HEK293 (cell line): ENCODE data around the gene INPPL1.

ENCODE experiments used
- CTCF ChIA-PET: fragments of 350-600 bp; formaldehyde crosslinking; extraction: SDS; loops from one replicate; lab custom pipeline; 2021; ENCODE audit warnings: antibody characterized with exemption; lab: Yijun Ruan, JAX
- POLR2A ChIA-PET: fragments of 300-600 bp; formaldehyde crosslinking; extraction: SDS; loops from one replicate; lab custom pipeline; 2020; ENCODE audit warnings: antibody characterized with exemption, inconsistent platforms; lab: Yijun Ruan, JAX
- H3K27ac ChIP-seq: fragments of 200-500 bp; sonication (Bioruptor generic); 2 replicates; pipeline ENCODE4 v1.5.1; 2014; ENCODE audit warnings: low read depth, low read length, control low read depth, inconsistent platforms; ENCODE audit errors: extremely low read depth
- H3K36me3 ChIP-seq, 2 experiments: fragments of 200-500 bp in 1 of 2; sonication (Bioruptor generic) in 1 of 2; 1 replicate in 1 of 2; 2 replicates in 1 of 2; pipeline ENCODE4 v1.5.1; 2014 to 2017; ENCODE audit warnings: inconsistent platforms in 2 of 2, low read length in 2 of 2; ENCODE audit not compliant: control insufficient read depth in 2 of 2, insufficient read depth in 1 of 2
- H3K4me1 ChIP-seq: fragments of 200-500 bp; sonication (Bioruptor generic); 2 replicates; pipeline ENCODE4 v1.5.1; 2014; ENCODE audit warnings: mild to moderate bottlenecking, low read length, inconsistent platforms; ENCODE audit not compliant: control insufficient read depth, insufficient read depth
- H3K4me3 ChIP-seq: 2 replicates; pipeline ENCODE4 v1.5.1; 2011; ENCODE audit warnings: low read depth, mild to moderate bottlenecking, control low read depth, low read length, moderate library complexity
- H3K9me3 ChIP-seq: fragments of 200-500 bp; sonication (Bioruptor generic); 2 replicates; pipeline ENCODE4 v1.5.1; 2014; ENCODE audit warnings: low read depth, low read length, inconsistent platforms; ENCODE audit not compliant: control insufficient read depth, insufficient read depth
- EGR2 ChIP-seq: fragments of 450-650 bp; formaldehyde crosslinking; IDR thresholded peaks from 2 replicates; pipeline ENCODE4 v1.5.1; 2016; ENCODE audit warnings: low read depth, missing biosample characterization, missing genetic modification characterization
- KLF7 ChIP-seq: fragments of 450-650 bp; formaldehyde crosslinking; IDR thresholded peaks from 2 replicates; pipeline ENCODE4 v1.5.1; 2016; ENCODE audit warnings: missing biosample characterization, missing genetic modification characterization, borderline replicate concordance
- SALL2 ChIP-seq: fragments of 450-650 bp; formaldehyde crosslinking; IDR thresholded peaks from 2 replicates; pipeline ENCODE4 v1.5.0; 2017; ENCODE audit warnings: missing biosample characterization, mild to moderate bottlenecking, missing genetic modification characterization, borderline replicate concordance
- SETDB1 ChIP-seq: IDR thresholded peaks from one replicate; pipeline ENCODE4 v1.6.1; 2017; ENCODE audit warnings: mild to moderate bottlenecking, low read length, moderate library complexity, mixed read lengths; ENCODE audit not compliant: insufficient read length
- ZNF112 ChIP-seq: fragments of 450-650 bp; formaldehyde crosslinking; IDR thresholded peaks from 2 replicates; pipeline ENCODE4 v1.5.0; 2017; ENCODE audit warnings: missing biosample characterization, missing genetic modification characterization
- ZNF132 ChIP-seq: fragments of 450-650 bp; formaldehyde crosslinking; IDR thresholded peaks from 2 replicates; pipeline ENCODE4 v1.5.1; 2017; ENCODE audit warnings: missing biosample characterization, missing genetic modification characterization, borderline replicate concordance
- ZNF169 ChIP-seq: fragments of 450-650 bp; formaldehyde crosslinking; IDR thresholded peaks from 2 replicates; pipeline ENCODE4 v1.5.1; 2016; ENCODE audit warnings: missing biosample characterization, missing genetic modification characterization
- ZNF19 ChIP-seq: fragments of 450-650 bp; formaldehyde crosslinking; IDR thresholded peaks from 2 replicates; pipeline ENCODE4; 2016; ENCODE audit warnings: missing biosample characterization, missing genetic modification characterization, low read depth
- ZNF2 ChIP-seq: fragments of 450-650 bp; formaldehyde crosslinking; IDR thresholded peaks from 2 replicates; pipeline ENCODE4 v1.5.1; 2016; ENCODE audit warnings: missing biosample characterization, missing genetic modification characterization
- ZNF350 ChIP-seq: fragments of 450-650 bp; formaldehyde crosslinking; IDR thresholded peaks from 2 replicates; pipeline ENCODE4 v1.5.0; 2017; ENCODE audit warnings: missing biosample characterization, mild to moderate bottlenecking, missing genetic modification characterization
- ZNF621 ChIP-seq: fragments of 450-650 bp; formaldehyde crosslinking; IDR thresholded peaks from 2 replicates; pipeline ENCODE4 v1.5.1; 2017; ENCODE audit warnings: missing biosample characterization, missing genetic modification characterization
- ZNF626 ChIP-seq: fragments of 450-650 bp; sonication (Bioruptor Pico); formaldehyde crosslinking; IDR thresholded peaks from 2 replicates; pipeline ENCODE4 v1.5.1; 2018; ENCODE audit warnings: missing biosample characterization, missing genetic modification characterization, inconsistent platforms
- ZNF670 ChIP-seq: fragments of 450-650 bp; formaldehyde crosslinking; IDR thresholded peaks from 2 replicates; pipeline ENCODE4 v1.5.1; 2016; ENCODE audit warnings: missing biosample characterization, missing genetic modification characterization, low read depth
- ZNF76 ChIP-seq: fragments of 450-650 bp; formaldehyde crosslinking; IDR thresholded peaks from 2 replicates; pipeline ENCODE4; 2016; ENCODE audit warnings: low read depth, missing biosample characterization, missing genetic modification characterization, borderline replicate concordance
- TF ChIP-seq, protein P1 (sequence below): fragments of 450-650 bp; formaldehyde crosslinking; IDR thresholded peaks from 2 replicates; pipeline ENCODE4 v1.5.1; 2016; ENCODE audit warnings: missing biosample characterization, missing genetic modification characterization
- TF ChIP-seq, protein P2 (sequence below): fragments of 450-650 bp; formaldehyde crosslinking; IDR thresholded peaks from 2 replicates; pipeline ENCODE4 v1.5.1; 2017; ENCODE audit warnings: missing biosample characterization, missing genetic modification characterization
- TF ChIP-seq, protein P3 (sequence below): fragments of 450-650 bp; formaldehyde crosslinking; IDR thresholded peaks from 2 replicates; pipeline ENCODE4 v1.5.1; 2016; ENCODE audit warnings: missing biosample characterization, missing genetic modification characterization
- TF ChIP-seq, protein P4 (sequence below): fragments of 450-650 bp; formaldehyde crosslinking; IDR thresholded peaks from 2 replicates; pipeline ENCODE4 v1.5.1; 2016; ENCODE audit warnings: missing biosample characterization, missing genetic modification characterization
- TF ChIP-seq, protein P5 (sequence below): fragments of 450-650 bp; formaldehyde crosslinking; IDR thresholded peaks from 2 replicates; pipeline ENCODE4 v1.5.1; 2016; ENCODE audit warnings: missing biosample characterization, missing genetic modification characterization
- TF ChIP-seq, protein P6 (sequence below): fragments of 450-650 bp; formaldehyde crosslinking; IDR thresholded peaks from 2 replicates; pipeline ENCODE4 v1.5.1; 2017; ENCODE audit warnings: missing biosample characterization, missing genetic modification characterization

INPPL1 gene

DNA sequence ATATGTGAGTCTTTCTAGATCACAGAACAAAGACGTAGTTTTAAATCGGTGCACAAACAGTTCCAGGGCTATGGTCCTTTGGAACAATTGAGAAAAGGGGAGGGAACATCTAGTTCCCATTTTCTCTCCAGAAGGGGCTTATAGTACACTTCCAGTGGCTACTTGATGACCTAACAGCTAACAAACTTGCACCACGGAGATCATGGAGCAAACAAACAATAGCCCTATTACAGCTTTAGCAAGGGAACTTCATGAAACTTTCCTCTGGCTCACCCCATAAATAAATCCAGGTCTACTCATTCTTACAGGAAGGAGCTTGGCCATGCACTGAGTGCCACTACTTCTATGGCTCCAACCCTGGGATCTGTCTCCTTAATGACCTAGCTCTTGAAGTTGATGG is 16.3 kb upstream of the INPPL1 start:
- CTCF ChIA-PET = interaction anchor here (1.3 kb wide), 1 partner anchor 206 kb away, joined by 6 read pairs; no protein-coding TSS in a partner anchor
- no peak for TF ChIP-seq ZNF76 (tag by site-specific recombination)
- TF ChIP-seq, protein P1, sequence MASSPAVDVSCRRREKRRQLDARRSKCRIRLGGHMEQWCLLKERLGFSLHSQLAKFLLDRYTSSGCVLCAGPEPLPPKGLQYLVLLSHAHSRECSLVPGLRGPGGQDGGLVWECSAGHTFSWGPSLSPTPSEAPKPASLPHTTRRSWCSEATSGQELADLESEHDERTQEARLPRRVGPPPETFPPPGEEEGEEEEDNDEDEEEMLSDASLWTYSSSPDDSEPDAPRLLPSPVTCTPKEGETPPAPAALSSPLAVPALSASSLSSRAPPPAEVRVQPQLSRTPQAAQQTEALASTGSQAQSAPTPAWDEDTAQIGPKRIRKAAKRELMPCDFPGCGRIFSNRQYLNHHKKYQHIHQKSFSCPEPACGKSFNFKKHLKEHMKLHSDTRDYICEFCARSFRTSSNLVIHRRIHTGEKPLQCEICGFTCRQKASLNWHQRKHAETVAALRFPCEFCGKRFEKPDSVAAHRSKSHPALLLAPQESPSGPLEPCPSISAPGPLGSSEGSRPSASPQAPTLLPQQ (tag by site-specific recombination) = no peak
- TF ChIP-seq ZNF132 (tag by site-specific recombination) = no peak
- no peak for TF ChIP-seq SALL2 (tag by site-specific recombination)
- no peak for TF ChIP-seq ZNF112 (tag by site-specific recombination)
- no peak for TF ChIP-seq ZNF626 (tag by site-specific recombination)
- TF ChIP-seq, protein P2, sequence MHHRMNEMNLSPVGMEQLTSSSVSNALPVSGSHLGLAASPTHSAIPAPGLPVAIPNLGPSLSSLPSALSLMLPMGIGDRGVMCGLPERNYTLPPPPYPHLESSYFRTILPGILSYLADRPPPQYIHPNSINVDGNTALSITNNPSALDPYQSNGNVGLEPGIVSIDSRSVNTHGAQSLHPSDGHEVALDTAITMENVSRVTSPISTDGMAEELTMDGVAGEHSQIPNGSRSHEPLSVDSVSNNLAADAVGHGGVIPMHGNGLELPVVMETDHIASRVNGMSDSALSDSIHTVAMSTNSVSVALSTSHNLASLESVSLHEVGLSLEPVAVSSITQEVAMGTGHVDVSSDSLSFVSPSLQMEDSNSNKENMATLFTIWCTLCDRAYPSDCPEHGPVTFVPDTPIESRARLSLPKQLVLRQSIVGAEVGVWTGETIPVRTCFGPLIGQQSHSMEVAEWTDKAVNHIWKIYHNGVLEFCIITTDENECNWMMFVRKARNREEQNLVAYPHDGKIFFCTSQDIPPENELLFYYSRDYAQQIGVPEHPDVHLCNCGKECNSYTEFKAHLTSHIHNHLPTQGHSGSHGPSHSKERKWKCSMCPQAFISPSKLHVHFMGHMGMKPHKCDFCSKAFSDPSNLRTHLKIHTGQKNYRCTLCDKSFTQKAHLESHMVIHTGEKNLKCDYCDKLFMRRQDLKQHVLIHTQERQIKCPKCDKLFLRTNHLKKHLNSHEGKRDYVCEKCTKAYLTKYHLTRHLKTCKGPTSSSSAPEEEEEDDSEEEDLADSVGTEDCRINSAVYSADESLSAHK (tag by site-specific recombination) = no peak
- TF ChIP-seq ZNF19 (tag by site-specific recombination) = no peak
- no peak for TF ChIP-seq EGR2 (tag by site-specific recombination)
- TF ChIP-seq SETDB1 = no peak
- no peak for TF ChIP-seq ZNF621
- TF ChIP-seq ZNF670 (tag by site-specific recombination) = no peak
- no peak for TF ChIP-seq ZNF2 (tag by site-specific recombination)
- TF ChIP-seq, protein P3, sequence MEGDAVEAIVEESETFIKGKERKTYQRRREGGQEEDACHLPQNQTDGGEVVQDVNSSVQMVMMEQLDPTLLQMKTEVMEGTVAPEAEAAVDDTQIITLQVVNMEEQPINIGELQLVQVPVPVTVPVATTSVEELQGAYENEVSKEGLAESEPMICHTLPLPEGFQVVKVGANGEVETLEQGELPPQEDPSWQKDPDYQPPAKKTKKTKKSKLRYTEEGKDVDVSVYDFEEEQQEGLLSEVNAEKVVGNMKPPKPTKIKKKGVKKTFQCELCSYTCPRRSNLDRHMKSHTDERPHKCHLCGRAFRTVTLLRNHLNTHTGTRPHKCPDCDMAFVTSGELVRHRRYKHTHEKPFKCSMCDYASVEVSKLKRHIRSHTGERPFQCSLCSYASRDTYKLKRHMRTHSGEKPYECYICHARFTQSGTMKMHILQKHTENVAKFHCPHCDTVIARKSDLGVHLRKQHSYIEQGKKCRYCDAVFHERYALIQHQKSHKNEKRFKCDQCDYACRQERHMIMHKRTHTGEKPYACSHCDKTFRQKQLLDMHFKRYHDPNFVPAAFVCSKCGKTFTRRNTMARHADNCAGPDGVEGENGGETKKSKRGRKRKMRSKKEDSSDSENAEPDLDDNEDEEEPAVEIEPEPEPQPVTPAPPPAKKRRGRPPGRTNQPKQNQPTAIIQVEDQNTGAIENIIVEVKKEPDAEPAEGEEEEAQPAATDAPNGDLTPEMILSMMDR = no peak
- TF ChIP-seq ZNF169 = no peak
- no peak for TF ChIP-seq ZNF350 (tag by site-specific recombination)
- TF ChIP-seq, protein P4, sequence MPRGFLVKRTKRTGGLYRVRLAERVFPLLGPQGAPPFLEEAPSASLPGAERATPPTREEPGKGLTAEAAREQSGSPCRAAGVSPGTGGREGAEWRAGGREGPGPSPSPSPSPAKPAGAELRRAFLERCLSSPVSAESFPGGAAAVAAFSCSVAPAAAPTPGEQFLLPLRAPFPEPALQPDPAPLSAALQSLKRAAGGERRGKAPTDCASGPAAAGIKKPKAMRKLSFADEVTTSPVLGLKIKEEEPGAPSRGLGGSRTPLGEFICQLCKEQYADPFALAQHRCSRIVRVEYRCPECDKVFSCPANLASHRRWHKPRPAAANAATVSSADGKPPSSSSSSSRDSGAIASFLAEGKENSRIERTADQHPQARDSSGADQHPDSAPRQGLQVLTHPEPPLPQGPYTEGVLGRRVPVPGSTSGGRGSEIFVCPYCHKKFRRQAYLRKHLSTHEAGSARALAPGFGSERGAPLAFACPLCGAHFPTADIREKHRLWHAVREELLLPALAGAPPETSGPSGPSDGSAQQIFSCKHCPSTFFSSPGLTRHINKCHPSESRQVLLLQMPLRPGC (tag by site-specific recombination) = no peak
- TF ChIP-seq, protein P5, sequence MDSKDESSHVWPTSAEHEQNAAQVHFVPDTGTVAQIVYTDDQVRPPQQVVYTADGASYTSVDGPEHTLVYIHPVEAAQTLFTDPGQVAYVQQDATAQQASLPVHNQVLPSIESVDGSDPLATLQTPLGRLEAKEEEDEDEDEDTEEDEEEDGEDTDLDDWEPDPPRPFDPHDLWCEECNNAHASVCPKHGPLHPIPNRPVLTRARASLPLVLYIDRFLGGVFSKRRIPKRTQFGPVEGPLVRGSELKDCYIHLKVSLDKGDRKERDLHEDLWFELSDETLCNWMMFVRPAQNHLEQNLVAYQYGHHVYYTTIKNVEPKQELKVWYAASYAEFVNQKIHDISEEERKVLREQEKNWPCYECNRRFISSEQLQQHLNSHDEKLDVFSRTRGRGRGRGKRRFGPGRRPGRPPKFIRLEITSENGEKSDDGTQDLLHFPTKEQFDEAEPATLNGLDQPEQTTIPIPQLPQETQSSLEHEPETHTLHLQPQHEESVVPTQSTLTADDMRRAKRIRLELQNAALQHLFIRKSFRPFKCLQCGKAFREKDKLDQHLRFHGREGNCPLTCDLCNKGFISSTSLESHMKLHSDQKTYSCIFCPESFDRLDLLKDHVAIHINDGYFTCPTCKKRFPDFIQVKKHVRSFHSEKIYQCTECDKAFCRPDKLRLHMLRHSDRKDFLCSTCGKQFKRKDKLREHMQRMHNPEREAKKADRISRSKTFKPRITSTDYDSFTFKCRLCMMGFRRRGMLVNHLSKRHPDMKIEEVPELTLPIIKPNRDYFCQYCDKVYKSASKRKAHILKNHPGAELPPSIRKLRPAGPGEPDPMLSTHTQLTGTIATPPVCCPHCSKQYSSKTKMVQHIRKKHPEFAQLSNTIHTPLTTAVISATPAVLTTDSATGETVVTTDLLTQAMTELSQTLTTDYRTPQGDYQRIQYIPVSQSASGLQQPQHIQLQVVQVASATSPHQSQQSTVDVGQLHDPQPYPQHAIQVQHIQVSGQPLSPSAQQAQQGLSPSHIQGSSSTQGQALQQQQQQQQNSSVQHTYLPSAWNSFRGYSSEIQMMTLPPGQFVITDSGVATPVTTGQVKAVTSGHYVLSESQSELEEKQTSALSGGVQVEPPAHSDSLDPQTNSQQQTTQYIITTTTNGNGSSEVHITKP (tag by site-specific recombination) = no peak
- no peak for TF ChIP-seq KLF7
- TF ChIP-seq, protein P6, sequence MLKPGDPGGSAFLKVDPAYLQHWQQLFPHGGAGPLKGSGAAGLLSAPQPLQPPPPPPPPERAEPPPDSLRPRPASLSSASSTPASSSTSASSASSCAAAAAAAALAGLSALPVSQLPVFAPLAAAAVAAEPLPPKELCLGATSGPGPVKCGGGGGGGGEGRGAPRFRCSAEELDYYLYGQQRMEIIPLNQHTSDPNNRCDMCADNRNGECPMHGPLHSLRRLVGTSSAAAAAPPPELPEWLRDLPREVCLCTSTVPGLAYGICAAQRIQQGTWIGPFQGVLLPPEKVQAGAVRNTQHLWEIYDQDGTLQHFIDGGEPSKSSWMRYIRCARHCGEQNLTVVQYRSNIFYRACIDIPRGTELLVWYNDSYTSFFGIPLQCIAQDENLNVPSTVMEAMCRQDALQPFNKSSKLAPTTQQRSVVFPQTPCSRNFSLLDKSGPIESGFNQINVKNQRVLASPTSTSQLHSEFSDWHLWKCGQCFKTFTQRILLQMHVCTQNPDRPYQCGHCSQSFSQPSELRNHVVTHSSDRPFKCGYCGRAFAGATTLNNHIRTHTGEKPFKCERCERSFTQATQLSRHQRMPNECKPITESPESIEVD (tag by site-specific recombination) = no peak
- TF ChIP-seq, all 188 proteins: peak for 0
- H3K27ac ChIP-seq = no peak overlapping the region
- no peaks in the 10 kb centered on the region for H3K36me3 ChIP-seq
- POLR2A ChIA-PET = interaction anchor here (1.1 kb wide), 1 partner anchor 15 kb away, joined by 3 read pairs; no protein-coding TSS in a partner anchor
- no peaks in the 10 kb centered on the region for H3K4me1 ChIP-seq
- H3K4me3 ChIP-seq = no peak overlapping the region
- H3K9me3 ChIP-seq = no peaks in the 10 kb centered on the region
